Body of pancreas (tissue), 4 donors: ENCODE results near the gene PDPK1. TPM values are rescaled to one million over a fixed set of nuclear protein-coding genes. Genes with fewer than 3 reads are reported as not detected.
"Not testable (repeated sequence)": the region's sequence is repeated elsewhere in the genome, so short reads cannot be mapped to it uniquely, and the experiment has no call there.

Experiments used
- ATAC-seq: fragments of 150-250 bp; one replicate; pipeline ENCODE4 v1.9.1; 2016
- DNase-seq, 4 donors: peaks; one replicate each; pipeline ENCODE4 v3.0.0-alpha.2; 2019
- H3K27ac ChIP-seq, 4 donors: fragments of 200-600 bp; sonication (generic); 1 replicate in 3 of 4; 2 replicates in 1 of 4; pipeline versions ENCODE4 v1.5.1 to v1.6.1; 2016 to 2019; ENCODE audit warnings: mild to moderate bottlenecking in 1 of 4, mixed read lengths in 1 of 4, moderate library complexity in 1 of 4
- H3K27me3 ChIP-seq, 2 donors: fragments of 200-600 bp; sonication (generic); one replicate each; pipeline ENCODE4 v1.6.0; 2016; ENCODE audit warnings: mild to moderate bottlenecking in 1 of 2
- H3K36me3 ChIP-seq, 2 donors: fragments of 200-600 bp; sonication (generic); replicated peaks in 1 of 2; 2 replicates each; pipeline ENCODE4 v1.5.1; 2016; ENCODE audit warnings: low read depth in 2 of 2; ENCODE audit not compliant: insufficient read depth in 1 of 2
- H3K4me1 ChIP-seq: fragments of 200-600 bp; sonication (generic); one replicate; pipeline ENCODE4 v1.6.0; 2016
- H3K4me3 ChIP-seq, 2 donors: fragments of 200-600 bp; sonication (generic); 1 replicate in 1 of 2; 2 replicates in 1 of 2; pipeline ENCODE4 v1.5.1; 2016 to 2019
- H3K9me3 ChIP-seq, 3 donors: fragments of 200-600 bp; sonication (generic); 1 replicate in 2 of 3; 2 replicates in 1 of 3; pipeline ENCODE4 v1.5.1; 2016
- CTCF ChIP-seq, 7 experiments: fragments of 450-650 bp in 4 of 7; fragments of 200-600 bp in 3 of 7; sonication (generic) in 3 of 7; IDR thresholded peaks; one replicate each; pipeline ENCODE4 v1.5.1; 2016 to 2019; ENCODE audit warnings: antibody characterized with exemption in 7 of 7
- POLR2A ChIP-seq, 3 donors: fragments of 450-650 bp; IDR thresholded peaks; one replicate each; pipeline ENCODE4 v1.6.1; 2016; ENCODE audit warnings: antibody characterized with exemption in 3 of 3, mild to moderate bottlenecking in 2 of 3
- WGBS, 2 donors: methylation state at CpG; one replicate each; pipeline ENCODE4 v1.1.5; 2017; 5-methylcytosine and 5-hydroxymethylcytosine counted together
- intact Hi-C: fragments of 100-400 bp; cut with DNase I; formaldehyde crosslinking; loops from one replicate; pipeline ENCODE4 v1.15.1; 2023
- total RNA-seq, 2 donors: library from RNA; depleted of rRNA; stranded (reverse); fragments of >200 nt; gene quantifications; one replicate each; pipeline ENCODE4 v1.1.0, GENCODE V29; 2016

PDPK1 gene
- total RNA-seq, 2 donors from 2014 or later = 20.5 to 28.0 TPM

GRCh38 chr16:2530629-2531318 lies 7.0 kb upstream of the PDPK1 start:
- no peaks in the 10 kb centered on the region for H3K9me3 ChIP-seq
- ATAC-seq (no peak), DNase-seq (peak in 1 of 4 donors; percentile 19)
- 74 to 81% methylated on average over 3 to 14 of the region's 14 CpGs for WGBS, 2 donors
- peaks cover 12% of the 10 kb centered on the region for H3K4me1 ChIP-seq
- H3K27me3 ChIP-seq = no peaks in the 10 kb centered on the region
- H3K4me3 ChIP-seq = no peak overlapping the region
- no peaks in the 10 kb centered on the region for H3K36me3 ChIP-seq
- peak overlapping the region in 3 of 4 donors; percentile 88 to 97 (median 94) for H3K27ac ChIP-seq
- intact Hi-C loops = loop anchor here (10.0 kb wide), 1 partner anchor 64 kb away; no protein-coding TSS in a partner anchor
- no peak for TF ChIP-seq POLR2A (IDR thresholded peaks at IDR 0.05)
- no peak for TF ChIP-seq CTCF (IDR thresholded peaks at IDR 0.05)

- H3K4me3 ChIP-seq = peak within 1 kb of the TSS; percentile 4 to 52
- H3K27ac ChIP-seq = peak within 1 kb of the TSS; percentile 88 to 97 (median 94)
- DNase-seq (no peak), ATAC-seq (peak; percentile 0)
- no peaks in the 10 kb centered on the region for H3K9me3 ChIP-seq
- WGBS, 2 donors = 14 to 18% methylated on average over 11 of the region's 11 CpGs
- H3K36me3 ChIP-seq = no peaks in the 10 kb centered on the region
- intact Hi-C loops = loop anchor here (10.0 kb wide), 1 partner anchor 63 kb away; no protein-coding TSS in a partner anchor
- peaks cover 16% of the 10 kb centered on the region for H3K4me1 ChIP-seq
- TF ChIP-seq CTCF (IDR thresholded peaks at IDR 0.05) = no peak
- TF ChIP-seq POLR2A (IDR thresholded peaks at IDR 0.05) = no peak
- no peaks in the 10 kb centered on the region for H3K27me3 ChIP-seq
Measured at GRCh38 chr16:2531371-2531695, 6.5 kb upstream of the PDPK1 start, which contains the start of gene CEMP1. TSS of gene CEMP1 (minus strand) at chr16:2531408. CDS start at chr16:2531073, 335 bp downstream.

- intact Hi-C loops = loop anchor here (10.0 kb wide), 1 partner anchor 63 kb away; no protein-coding TSS in a partner anchor
- WGBS, 2 donors = 0 to 1% methylated on average over 15 to 67 of the region's 84 CpGs
- peak; percentile 99 for DNase-seq
- peaks cover 22% of the 10 kb centered on the region for H3K4me1 ChIP-seq
- TF ChIP-seq POLR2A (IDR thresholded peaks at IDR 0.05) = peak; percentile 45 to 53 (median 47)
- TF ChIP-seq CTCF (IDR thresholded peaks at IDR 0.05) = no peak
- peak; percentile 95 for ATAC-seq
- H3K4me3 ChIP-seq = peak overlapping the region; percentile 4 to 52
- H3K9me3 ChIP-seq = no peaks in the 10 kb centered on the region
- H3K36me3 ChIP-seq = no peaks in the 10 kb centered on the region
- peak overlapping the region; percentile 88 to 97 (median 94) for H3K27ac ChIP-seq
- H3K27me3 ChIP-seq = no peaks in the 10 kb centered on the region
Measured at GRCh38 chr16:2531696-2532493, 5.9 kb upstream of the PDPK1 start.

- Histone ChIP-seq H3K36me3 (no peaks in the 10 kb centered on the region), H3K27ac (peak overlapping the region; percentile 88 to 97 (median 94)), H3K4me1 (peaks cover 27% of the 10 kb centered on the region), H3K9me3 (no peaks in the 10 kb centered on the region), H3K4me3 (peak overlapping the region in 1 of 2 donors; percentile 52), H3K27me3 (no peaks in the 10 kb centered on the region)
- DNase-seq (peak; percentile 85 to 92 (median 91)), ATAC-seq (peak; percentile 57)
- no peak for TF ChIP-seq CTCF (IDR thresholded peaks at IDR 0.05)
- peak; percentile 33 to 65 (median 63) for TF ChIP-seq POLR2A (IDR thresholded peaks at IDR 0.05)
- WGBS, 2 donors = 2 to 3% methylated on average over 26 to 37 of the region's 37 CpGs
- intact Hi-C loops = loop anchor here (10.0 kb wide), 1 partner anchor 62 kb away; no protein-coding TSS in a partner anchor
Measured at GRCh38 chr16:2532494-2533141, 5.2 kb upstream of the PDPK1 start.

- DNase-seq, ATAC-seq, H3K36me3 ChIP-seq, H3K27me3 ChIP-seq, H3K4me3 ChIP-seq, H3K9me3 ChIP-seq: not testable (repeated sequence)
- H3K27ac ChIP-seq = peak overlapping the region; percentile 88 to 97 (median 94)
- intact Hi-C loops = loop anchor here (10.0 kb wide), 1 partner anchor 62 kb away; no protein-coding TSS in a partner anchor
- WGBS, 2 donors = 23 to 49% methylated on average over 13 to 15 of the region's 16 CpGs
- H3K4me1 ChIP-seq = peaks cover 27% of the 10 kb centered on the region
Measured at GRCh38 chr16:2533142-2533755, 4.6 kb upstream of the PDPK1 start.
